HepG2 (cell line): Measurements from ENCODE around the gene TGFBR1. TPM values are rescaled to one million over a fixed set of nuclear protein-coding genes. Genes with fewer than 3 reads are reported as not detected.

ENCODE experiments used
- ATAC-seq: fragments of 200-7000 bp; cut with Tn5 transposase; 3 replicates; pipeline ENCODE4 v1.9.1; 2020; ENCODE audit warnings: mild to moderate bottlenecking, moderate library complexity
- BruUV-seq: library from RNA; stranded (reverse); fragments of 400-500 nt; replicated peaks from 2 replicates; lab custom pipeline; 2021; lab: Mats Ljungman, UMichigan
- CTCF ChIA-PET: fragments of 300-600 bp; formaldehyde crosslinking; extraction: SDS; loops from one replicate; lab custom pipeline; 2021; ENCODE audit warnings: low total read pairs, inconsistent platforms, low intra/inter-chr PET ratio; lab: Yijun Ruan, JAX
- POLR2A ChIA-PET: fragments of 350-600 bp; sonication (Branson Sonifier 250); formaldehyde crosslinking; loops from one replicate; lab custom pipeline; 2020; ENCODE audit warnings: antibody characterized with exemption, inconsistent platforms; lab: Yijun Ruan, JAX
- DNase-seq: peaks from one replicate; pipeline ENCODE4 v3.0.0-alpha.2; 2015; ENCODE audit warnings: low spot score
- FAIRE-seq: peaks from 3 replicates; lab custom pipeline; 2011; peaks lifted over from hg19 to GRCh38; lab: Jason Lieb, UNC
- H2AFZ ChIP-seq: one replicate; pipeline ENCODE4 v1.6.1; 2011; ENCODE audit warnings: low read length, inconsistent platforms
- H3K27ac ChIP-seq: fragments of 300-600 bp; 3 replicates; pipeline ENCODE4 v1.8.0; 2011; ENCODE audit warnings: mixed run types, mild to moderate bottlenecking, mixed read lengths, low read length, inconsistent platforms; ENCODE audit not compliant: insufficient read depth; ENCODE audit errors: extremely low read length
- H3K27me3 ChIP-seq, 2 experiments: fragments of 200-600 bp in 1 of 2; 2 replicates in 1 of 2; 3 replicates in 1 of 2; pipeline versions ENCODE4 v1.6.0 to v1.8.0; 2011; ENCODE audit warnings: low read length in 2 of 2, mild to moderate bottlenecking in 2 of 2, moderate library complexity in 2 of 2, inconsistent platforms in 1 of 2; ENCODE audit not compliant: insufficient read depth in 2 of 2, control insufficient read depth in 1 of 2
- H3K36me3 ChIP-seq, 2 experiments: fragments of 200-600 bp in 1 of 2; replicated peaks in 1 of 2; 2 replicates in 1 of 2; 3 replicates in 1 of 2; pipeline versions ENCODE4 v1.5.1 to v1.8.0; 2011; ENCODE audit warnings: low read length in 2 of 2, inconsistent platforms in 1 of 2; ENCODE audit not compliant: insufficient read depth in 2 of 2, control insufficient read depth in 1 of 2
- H3K4me1 ChIP-seq: 2 replicates; pipeline ENCODE4 v1.5.1; 2012; ENCODE audit warnings: low read length, inconsistent platforms; ENCODE audit not compliant: insufficient read depth
- H3K4me2 ChIP-seq: 2 replicates; pipeline ENCODE4 v1.6.0; 2011; ENCODE audit warnings: low read depth, low read length, inconsistent platforms
- H3K4me3 ChIP-seq, 3 experiments: fragments of 200-600 bp in 1 of 3; sonication (generic), shearing (Covaris generic) in 1 of 3; replicated peaks in 1 of 3; 2 replicates each; pipeline ENCODE4 v1.5.1; 2011 to 2016; ENCODE audit warnings: low read length in 3 of 3, inconsistent platforms in 2 of 3, low read depth in 2 of 3, mild to moderate bottlenecking in 2 of 3, control low read depth in 1 of 3, mixed read lengths in 1 of 3; ENCODE audit not compliant: insufficient read depth in 1 of 3
- H3K79me2 ChIP-seq: one replicate; pipeline ENCODE4 v1.6.1; 2011; ENCODE audit warnings: low read length, inconsistent platforms; ENCODE audit not compliant: insufficient read depth
- H3K9ac ChIP-seq: 2 replicates; pipeline ENCODE4 v1.6.0; 2011; ENCODE audit warnings: mild to moderate bottlenecking, low read depth, low read length, inconsistent platforms; ENCODE audit not compliant: insufficient read depth
- H3K9me3 ChIP-seq: 2 replicates; pipeline ENCODE4 v1.5.1; 2012; ENCODE audit warnings: mild to moderate bottlenecking, low read length
- H4K20me1 ChIP-seq: 2 replicates; pipeline ENCODE4 v1.6.0; 2011; ENCODE audit warnings: inconsistent platforms, mild to moderate bottlenecking, low read length, moderate library complexity; ENCODE audit not compliant: insufficient read depth
- PRPF4 ChIP-seq: fragments of 200-400 bp; formaldehyde crosslinking; IDR thresholded peaks from 2 replicates; pipeline ENCODE4 v1.6.1; 2016; ENCODE audit warnings: low read length, low read depth; ENCODE audit not compliant: poor library complexity, severe bottlenecking
- WGBS: methylation state at CpG from one replicate; pipeline ENCODE4 v1.1.6; 2017; ENCODE audit warnings: low lambda C conversion rate; 5-methylcytosine and 5-hydroxymethylcytosine counted together
- in situ Hi-C: cut with HindIII; loops from 2 replicates; pipeline ENCODE4 v1.10.0; 2017; ENCODE audit warnings: low pct_unique_long_range_greater_than_20kb; ENCODE audit not compliant: extremely low pct_ligation_motif_present
- intact Hi-C: fragments of 100-400 bp; cut with micrococcal nuclease; formaldehyde crosslinking; loops from one replicate; pipeline ENCODE4 v1.10.0; 2022; ENCODE audit not compliant: unreplicated experiment
- polyA plus RNA-seq, 8 experiments: library from polyadenylated mRNA; depleted of rRNA in 3 of 8; stranded (reverse) in 7 of 8; unstranded in 1 of 8; fragments of >200 nt; fragmentation: Illumina TruSeq in 4 of 8; extraction: Trizol in 4 of 8; gene quantifications; 2 replicates each; pipeline versions ENCODE4 v1.2.1 to v1.2.3, GENCODE V29; 2011 to 2016; ENCODE audit warnings: low read depth in 4 of 8, missing spikeins in 1 of 8, mixed read lengths in 1 of 8; ENCODE audit not compliant: insufficient read depth in 1 of 8
- total RNA-seq, 5 experiments: library from RNA; depleted of rRNA; stranded (reverse); fragments of >200 nt; fragmentation: Illumina TruSeq; extraction: Trizol; gene quantifications; 2 replicates each; pipeline ENCODE4 v1.2.3, GENCODE V29; 2016; ENCODE audit warnings: low read depth in 1 of 5
- TF ChIP-seq, protein P1 (sequence below): sonication (generic); formaldehyde crosslinking; IDR thresholded peaks from 2 replicates; pipeline ENCODE4 v1.4.0; 2020; ENCODE audit warnings: missing genetic modification reagents

TGFBR1 gene
- total and polyA plus RNA-seq, 2 of the 13 experiments (the other 11 are each of a cell fraction or from before 2014, with no cell fraction given) = 16.8 to 23.9 TPM

DNA sequence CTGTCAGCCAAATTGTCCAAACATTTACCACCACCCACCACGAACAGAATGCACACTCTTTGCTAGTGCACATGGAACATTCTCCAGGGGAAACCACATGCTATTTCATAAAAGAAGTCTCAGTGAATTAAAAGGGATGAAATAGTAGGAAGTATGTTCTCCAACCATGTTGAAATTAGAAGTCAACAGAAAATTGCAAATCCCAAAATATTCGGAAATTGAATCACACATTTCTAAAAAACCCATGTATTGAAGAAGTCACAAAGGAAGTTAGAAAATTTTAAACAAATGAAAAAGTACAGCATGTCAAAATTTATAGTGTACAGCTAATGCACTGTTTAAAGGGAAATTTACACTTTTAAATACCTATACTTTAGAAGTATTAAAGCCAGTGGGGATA, 50.8 kb downstream of the TGFBR1 start:
- Histone ChIP-seq H3K9ac (no peak overlapping the region), H3K9me3 (no peaks in the 10 kb centered on the region), H3K79me2 (no peaks in the 10 kb centered on the region), H3K4me3 (no peak overlapping the region), H3K27ac (no peak overlapping the region), H4K20me1 (no peaks in the 10 kb centered on the region), H2AFZ (no peak overlapping the region)
- intact Hi-C loops = no loop called here
- DNase-seq (no peak), ATAC-seq (no peak), FAIRE-seq (no peak)
- BruUV-seq = no TSS peak
- CTCF ChIA-PET = no interaction called here
- TF ChIP-seq, protein P1, sequence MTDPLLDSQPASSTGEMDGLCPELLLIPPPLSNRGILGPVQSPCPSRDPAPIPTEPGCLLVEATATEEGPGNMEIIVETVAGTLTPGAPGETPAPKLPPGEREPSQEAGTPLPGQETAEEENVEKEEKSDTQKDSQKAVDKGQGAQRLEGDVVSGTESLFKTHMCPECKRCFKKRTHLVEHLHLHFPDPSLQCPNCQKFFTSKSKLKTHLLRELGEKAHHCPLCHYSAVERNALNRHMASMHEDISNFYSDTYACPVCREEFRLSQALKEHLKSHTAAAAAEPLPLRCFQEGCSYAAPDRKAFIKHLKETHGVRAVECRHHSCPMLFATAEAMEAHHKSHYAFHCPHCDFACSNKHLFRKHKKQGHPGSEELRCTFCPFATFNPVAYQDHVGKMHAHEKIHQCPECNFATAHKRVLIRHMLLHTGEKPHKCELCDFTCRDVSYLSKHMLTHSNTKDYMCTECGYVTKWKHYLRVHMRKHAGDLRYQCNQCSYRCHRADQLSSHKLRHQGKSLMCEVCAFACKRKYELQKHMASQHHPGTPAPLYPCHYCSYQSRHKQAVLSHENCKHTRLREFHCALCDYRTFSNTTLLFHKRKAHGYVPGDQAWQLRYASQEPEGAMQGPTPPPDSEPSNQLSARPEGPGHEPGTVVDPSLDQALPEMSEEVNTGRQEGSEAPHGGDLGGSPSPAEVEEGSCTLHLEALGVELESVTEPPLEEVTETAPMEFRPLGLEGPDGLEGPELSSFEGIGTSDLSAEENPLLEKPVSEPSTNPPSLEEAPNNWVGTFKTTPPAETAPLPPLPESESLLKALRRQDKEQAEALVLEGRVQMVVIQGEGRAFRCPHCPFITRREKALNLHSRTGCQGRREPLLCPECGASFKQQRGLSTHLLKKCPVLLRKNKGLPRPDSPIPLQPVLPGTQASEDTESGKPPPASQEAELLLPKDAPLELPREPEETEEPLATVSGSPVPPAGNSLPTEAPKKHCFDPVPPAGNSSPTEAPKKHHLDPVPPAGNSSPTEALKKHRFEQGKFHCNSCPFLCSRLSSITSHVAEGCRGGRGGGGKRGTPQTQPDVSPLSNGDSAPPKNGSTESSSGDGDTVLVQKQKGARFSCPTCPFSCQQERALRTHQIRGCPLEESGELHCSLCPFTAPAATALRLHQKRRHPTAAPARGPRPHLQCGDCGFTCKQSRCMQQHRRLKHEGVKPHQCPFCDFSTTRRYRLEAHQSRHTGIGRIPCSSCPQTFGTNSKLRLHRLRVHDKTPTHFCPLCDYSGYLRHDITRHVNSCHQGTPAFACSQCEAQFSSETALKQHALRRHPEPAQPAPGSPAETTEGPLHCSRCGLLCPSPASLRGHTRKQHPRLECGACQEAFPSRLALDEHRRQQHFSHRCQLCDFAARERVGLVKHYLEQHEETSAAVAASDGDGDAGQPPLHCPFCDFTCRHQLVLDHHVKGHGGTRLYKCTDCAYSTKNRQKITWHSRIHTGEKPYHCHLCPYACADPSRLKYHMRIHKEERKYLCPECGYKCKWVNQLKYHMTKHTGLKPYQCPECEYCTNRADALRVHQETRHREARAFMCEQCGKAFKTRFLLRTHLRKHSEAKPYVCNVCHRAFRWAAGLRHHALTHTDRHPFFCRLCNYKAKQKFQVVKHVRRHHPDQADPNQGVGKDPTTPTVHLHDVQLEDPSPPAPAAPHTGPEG (CRISPR knock-in tag) = no peak
- TF ChIP-seq PRPF4 = no peak
- TF ChIP-seq, all 625 proteins: peak for 0
- in situ Hi-C loops = loop anchor here (25.0 kb wide), 1 partner anchor 1432 kb away; the partner anchor contains the start of gene CAVIN4
- WGBS = 32% methylated on average over 2 of the region's 2 CpGs
- Histone ChIP-seq H3K36me3 (no peaks in the 10 kb centered on the region), H3K4me1 (peaks cover 13% of the 10 kb centered on the region), H3K27me3 (no peaks in the 10 kb centered on the region), H3K4me2 (no peak overlapping the region)
- POLR2A ChIA-PET = interaction anchor here (0.7 kb wide), 1 partner anchor 66 kb away, joined by 3 read pairs; the partner anchor contains the start of genes ALG2 and SEC61B
